Measurements from ENCODE around the gene ESD.
A peak's percentile ranks its signal among the peaks of the same experiment; 100 is the strongest.

ESD gene

GRCh38 chr13:46796515-46797474 lies at the start of gene ESD (continued):
- TF ChIP-seq KLF17 (tag by site-specific recombination; IDR thresholded peaks at IDR 0.05) (peak; percentile 76; the same call in 1 of the 2 replicates), AEBP2 (tag by site-specific recombination; IDR thresholded peaks at IDR 0.05; ENCODE audit: borderline replicate concordance) (no peak), WT1 (tag by site-specific recombination; IDR thresholded peaks at IDR 0.05) (no peak), ZNF704 (tag by site-specific recombination; IDR thresholded peaks at IDR 0.05) (no peak), ZNF341 (tag by site-specific recombination; IDR thresholded peaks at IDR 0.05; ENCODE audit: low read depth) (peak; percentile 77), ZNF280C (tag by site-specific recombination; IDR thresholded peaks at IDR 0.05) (no peak), ZNF501 (tag by site-specific recombination; IDR thresholded peaks at IDR 0.05) (peak; percentile 72; the same call in 1 of the 2 replicates), BCL11B (tag by site-specific recombination; IDR thresholded peaks at IDR 0.05; ENCODE audit: low read depth) (peak; percentile 82; the same call in 1 of the 2 replicates), ZNF140 (tag by site-specific recombination; IDR thresholded peaks at IDR 0.05) (no peak), ZSCAN18 (tag by site-specific recombination; IDR thresholded peaks at IDR 0.05) (no peak), ZNF580 (tag by site-specific recombination; IDR thresholded peaks at IDR 0.05) (no peak), ZNF777 (tag by site-specific recombination; IDR thresholded peaks at IDR 0.05; ENCODE audit: borderline replicate concordance) (no peak), ZNF366 (tag by site-specific recombination; conservative IDR thresholded peaks at IDR 0.05) (no peak; the same call in 1 of the 2 replicates), ZNF791 (tag by site-specific recombination; IDR thresholded peaks at IDR 0.05) (no peak), ZFP41 (tag by site-specific recombination; IDR thresholded peaks at IDR 0.05; ENCODE audit: borderline replicate concordance) (no peak), ZNF394 (tag by site-specific recombination; IDR thresholded peaks at IDR 0.05; ENCODE audit: borderline replicate concordance) (peak; percentile 58; the same call in 1 of the 2 replicates), ZBTB17 (tag by site-specific recombination; IDR thresholded peaks at IDR 0.05) (peak; percentile 70), ZBTB1 (tag by site-specific recombination; IDR thresholded peaks at IDR 0.05) (no peak; the same call in 1 of the 2 replicates), ZXDB (tag by site-specific recombination; IDR thresholded peaks at IDR 0.05) (0 out of 2 replicates have a peak, but pooled peaks have one; percentile 14), ZNF530 (tag by site-specific recombination; IDR thresholded peaks at IDR 0.05; ENCODE audit: low read depth) (no peak), ZNF768 (tag by site-specific recombination; IDR thresholded peaks at IDR 0.05) (no peak), ZNF292 (tag by site-specific recombination; IDR thresholded peaks at IDR 0.05; ENCODE audit: borderline replicate concordance, low read depth) (no peak), ZNF24 (tag by site-specific recombination; IDR thresholded peaks at IDR 0.05) (no peak), KLF7 (tag by site-specific recombination; IDR thresholded peaks at IDR 0.05; ENCODE audit: borderline replicate concordance) (peak; percentile 90), GFI1B (tag by site-specific recombination; IDR thresholded peaks at IDR 0.05) (no peak)

Measured in HEK293 (cell line).